Esophagus (tissue), 2 donors: ENCODE measurements around the gene RNF43. TPM values are rescaled to one million over a fixed set of nuclear protein-coding genes. Genes with fewer than 3 reads are reported as not detected.
A peak's percentile ranks its signal among the peaks of the same experiment; 100 is the strongest.
"Not testable (repeated sequence)": the region's sequence is repeated elsewhere in the genome, so short reads cannot be mapped to it uniquely, and the experiment has no call there.

ENCODE experiments used
- H3K27ac ChIP-seq, 2 donors: one replicate each; pipeline ENCODE4 v1.5.1; 2013; ENCODE audit warnings: low read depth in 2 of 2, mild to moderate bottlenecking in 2 of 2, inconsistent platforms in 1 of 2, low read length in 1 of 2, moderate library complexity in 1 of 2
- H3K27me3 ChIP-seq, 2 donors: one replicate each; pipeline ENCODE4 v1.6.1; 2013; ENCODE audit warnings: low read length in 2 of 2, control low read depth in 1 of 2, mild to moderate bottlenecking in 1 of 2; ENCODE audit not compliant: insufficient read depth in 2 of 2, control insufficient read depth in 1 of 2
- H3K36me3 ChIP-seq, 2 donors: one replicate each; pipeline ENCODE4 v1.6.1; 2013; ENCODE audit warnings: low read length in 1 of 2; ENCODE audit not compliant: control insufficient read depth in 2 of 2, insufficient read depth in 2 of 2
- H3K4me1 ChIP-seq, 2 donors: one replicate each; pipeline ENCODE4 v1.6.1; 2013; ENCODE audit warnings: low read length in 1 of 2; ENCODE audit not compliant: control insufficient read depth in 2 of 2, insufficient read depth in 2 of 2
- H3K4me3 ChIP-seq, 2 donors: one replicate each; pipeline ENCODE4 v1.5.1; 2013; ENCODE audit warnings: low read length in 2 of 2, mild to moderate bottlenecking in 2 of 2, low read depth in 1 of 2, moderate library complexity in 1 of 2
- H3K9me3 ChIP-seq, 2 donors: one replicate each; pipeline ENCODE4 v1.6.1; 2013; ENCODE audit warnings: mild to moderate bottlenecking in 2 of 2, low read depth in 1 of 2, low read length in 1 of 2, moderate library complexity in 1 of 2; ENCODE audit not compliant: control insufficient read depth in 2 of 2, insufficient read depth in 1 of 2
- WGBS, 2 donors: extraction: QIAGEN DNeasy Blood & Tissue Kit; methylation state at CpG; one replicate each; pipeline ENCODE4 v1.1.7; 2013; 5-methylcytosine and 5-hydroxymethylcytosine counted together
- polyA plus RNA-seq, 2 donors: library from polyadenylated mRNA; stranded (reverse); fragments of 200-250 nt; gene quantifications; one replicate each; pipeline ENCODE4 v1.2.3, GENCODE V29; 2013
- donor health status: healthy with polysubstance abuse.
- donor health status: Bipolar disorder and iron deficiency.

RNF43 gene
- polyA plus RNA-seq, 2 donors = 5.7 to 7.5 TPM

- H3K9me3 ChIP-seq, H3K36me3 ChIP-seq, H3K4me3 ChIP-seq, H3K27me3 ChIP-seq, H3K4me1 ChIP-seq, H3K27ac ChIP-seq: not testable (repeated sequence)
- WGBS, 2 donors = 86 to 89% methylated on average over 5 of the region's 5 CpGs
These were observed 19.9 kb downstream of the RNF43 start for GRCh38 chr17:58397421-58397820.

GRCh38 chr17:58396173-58396572, 21.2 kb downstream of the RNF43 start:
- Histone ChIP-seq H3K27me3 (no peaks in the 10 kb centered on the region), H3K27ac (no peak overlapping the region), H3K4me3 (no peak overlapping the region), H3K36me3 (no peaks in the 10 kb centered on the region), H3K9me3 (no peaks in the 10 kb centered on the region), H3K4me1 (peaks cover 0 to 2% of the 10 kb centered on the region in 2 donors)
- WGBS, 2 donors = 71 to 80% methylated on average over 4 of the region's 4 CpGs

GRCh38 chr17:58394534-58395223, 22.7 kb downstream of the RNF43 start:
- H3K4me1 ChIP-seq = peaks cover 0 to 2% of the 10 kb centered on the region in 2 donors

GRCh38 chr17:58391302-58391984, 25.9 kb downstream of the RNF43 start:
- Histone ChIP-seq H3K4me1 (peaks cover 0 to 2% of the 10 kb centered on the region in 2 donors), H3K27me3 (no peaks in the 10 kb centered on the region), H3K9me3 (no peaks in the 10 kb centered on the region), H3K27ac (peak overlapping the region in 1 of 2 donors; percentile 56), H3K4me3 (no peak overlapping the region), H3K36me3 (no peaks in the 10 kb centered on the region)
- 21 to 26% methylated on average over 10 of the region's 10 CpGs for WGBS, 2 donors

More at GRCh38 chr17:58394534-58395223, 22.7 kb downstream of the RNF43 start:
- Histone ChIP-seq H3K27ac (peak overlapping the region; percentile 36 to 71), H3K36me3 (no peaks in the 10 kb centered on the region), H3K4me3 (no peak overlapping the region), H3K27me3 (no peaks in the 10 kb centered on the region), H3K9me3 (no peaks in the 10 kb centered on the region)
- 69 to 75% methylated on average over 3 of the region's 3 CpGs for WGBS, 2 donors

- Histone ChIP-seq H3K27ac (no peak overlapping the region), H3K27me3 (no peaks in the 10 kb centered on the region), H3K9me3 (no peaks in the 10 kb centered on the region), H3K4me1 (peaks cover 0 to 2% of the 10 kb centered on the region in 2 donors), H3K4me3 (no peak overlapping the region), H3K36me3 (no peaks in the 10 kb centered on the region)
- 65 to 72% methylated on average over 2 of the region's 2 CpGs for WGBS, 2 donors
These were observed 26.4 kb downstream of the RNF43 start for GRCh38 chr17:58390884-58391283.

GRCh38 chr17:58388302-58389190, 28.8 kb downstream of the RNF43 start:
- no peak overlapping the region for H3K4me3 ChIP-seq
- no peaks in the 10 kb centered on the region for H3K27me3 ChIP-seq
- 54 to 57% methylated on average over 3 of the region's 3 CpGs for WGBS, 2 donors
- H3K9me3 ChIP-seq = no peaks in the 10 kb centered on the region
- no peak overlapping the region for H3K27ac ChIP-seq
- H3K4me1 ChIP-seq = peaks cover 0 to 2% of the 10 kb centered on the region in 2 donors
- no peaks in the 10 kb centered on the region for H3K36me3 ChIP-seq

GRCh38 chr17:58387834-58388233, 29.5 kb downstream of the RNF43 start:
- WGBS, 2 donors = 50 to 58% methylated on average over 1 of the region's 1 CpG
- peaks cover 0 to 2% of the 10 kb centered on the region in 2 donors for H3K4me1 ChIP-seq
- no peak overlapping the region for H3K27ac ChIP-seq
- no peak overlapping the region for H3K4me3 ChIP-seq
- no peaks in the 10 kb centered on the region for H3K27me3 ChIP-seq
- H3K9me3 ChIP-seq = no peaks in the 10 kb centered on the region
- no peaks in the 10 kb centered on the region for H3K36me3 ChIP-seq

- WGBS, 2 donors = 69 to 81% methylated on average over 3 of the region's 3 CpGs
- no peaks in the 10 kb centered on the region for H3K9me3 ChIP-seq
- no peaks in the 10 kb centered on the region for H3K36me3 ChIP-seq
- H3K27me3 ChIP-seq = no peaks in the 10 kb centered on the region
- H3K27ac ChIP-seq = no peak overlapping the region
- H3K4me1 ChIP-seq = peaks cover 0 to 1% of the 10 kb centered on the region in 2 donors
- no peak overlapping the region for H3K4me3 ChIP-seq
These were observed 30.6 kb downstream of the RNF43 start for GRCh38 chr17:58386708-58387107.

- H3K27me3 ChIP-seq = no peaks in the 10 kb centered on the region
- H3K36me3 ChIP-seq = no peaks in the 10 kb centered on the region
- 61 to 77% methylated on average over 4 of the region's 4 CpGs for WGBS, 2 donors
- H3K4me1 ChIP-seq = peaks cover 0 to 2% of the 10 kb centered on the region in 2 donors
- H3K27ac ChIP-seq = no peak overlapping the region
- H3K4me3 ChIP-seq = no peak overlapping the region
- no peaks in the 10 kb centered on the region for H3K9me3 ChIP-seq
These were observed 31.9 kb downstream of the RNF43 start for GRCh38 chr17:58385359-58385899.
